ENCODE results near the gene RNASET2. TPM values are rescaled to one million over a fixed set of nuclear protein-coding genes. Genes with fewer than 3 reads are reported as not detected.

RNASET2 gene
- total and polyA plus RNA-seq, 8 donors = 38.1 to 68.5 (median 47.0) TPM

GRCh38 chr6:166938150-166938549 is 18.2 kb downstream of the RNASET2 start:
- H3K4me3 ChIP-seq = no peak overlapping the region
- H3K27me3 ChIP-seq = no peaks in the 10 kb centered on the region
- no peak for ATAC-seq
- DNase-seq = no peak
- TF ChIP-seq CTCF (IDR thresholded peaks at IDR 0.05) = no peak
- H3K9me3 ChIP-seq = no peaks in the 10 kb centered on the region
- H3K36me3 ChIP-seq = peaks cover 0 to 75% of the 10 kb centered on the region in 2 donors
- H3K4me1 ChIP-seq = peaks cover 0 to 14% of the 10 kb centered on the region in 2 donors
- intact Hi-C loops (cut with DNase I) = no loop called here
- H3K27ac ChIP-seq = no peak overlapping the region

- H3K9me3 ChIP-seq = no peaks in the 10 kb centered on the region
- no peak overlapping the region for H3K4me3 ChIP-seq
- H3K27me3 ChIP-seq = no peaks in the 10 kb centered on the region
- TF ChIP-seq CTCF (IDR thresholded peaks at IDR 0.05) = no peak
- ATAC-seq (no peak), DNase-seq (no peak)
- no peak overlapping the region for H3K27ac ChIP-seq
- H3K4me1 ChIP-seq = peaks cover 0 to 10% of the 10 kb centered on the region in 2 donors
- peaks cover 0 to 77% of the 10 kb centered on the region in 2 donors for H3K36me3 ChIP-seq
- intact Hi-C loops (cut with DNase I) = no loop called here
Measured at GRCh38 chr6:166937746-166938145, 18.6 kb downstream of the RNASET2 start.

GRCh38 chr6:166936079-166936787 is 20.1 kb downstream of the RNASET2 start:
- no peak for TF ChIP-seq CTCF (IDR thresholded peaks at IDR 0.05)
- Histone ChIP-seq H3K27me3 (no peaks in the 10 kb centered on the region), H3K36me3 (peaks cover 0 to 88% of the 10 kb centered on the region in 2 donors), H3K9me3 (no peaks in the 10 kb centered on the region), H3K27ac (no peak overlapping the region), H3K4me1 (no peaks in the 10 kb centered on the region), H3K4me3 (no peak overlapping the region)
- ATAC-seq = peak; percentile 19
- DNase-seq = no peak
- intact Hi-C loops (cut with DNase I) = no loop called here

- H3K36me3 ChIP-seq = peaks cover 0 to 82% of the 10 kb centered on the region in 2 donors
Measured at GRCh38 chr6:166935353-166935752, 21.0 kb downstream of the RNASET2 start.

GRCh38 chr6:166934174-166934573 is 22.2 kb downstream of the RNASET2 start:
- Histone ChIP-seq H3K9me3 (no peaks in the 10 kb centered on the region), H3K27ac (no peak overlapping the region), H3K4me1 (no peaks in the 10 kb centered on the region), H3K27me3 (no peaks in the 10 kb centered on the region), H3K4me3 (no peak overlapping the region), H3K36me3 (peaks cover 0 to 86% of the 10 kb centered on the region in 2 donors)
- no peak for TF ChIP-seq CTCF (IDR thresholded peaks at IDR 0.05)
- intact Hi-C loops (cut with DNase I) = no loop called here
- peak; percentile 62 for ATAC-seq
- DNase-seq = no peak

More at GRCh38 chr6:166935353-166935752, 21.0 kb downstream of the RNASET2 start:
- ATAC-seq = no peak
- no peaks in the 10 kb centered on the region for H3K4me1 ChIP-seq
- no peaks in the 10 kb centered on the region for H3K27me3 ChIP-seq
- no peak for DNase-seq
- intact Hi-C loops (cut with DNase I) = no loop called here
- H3K4me3 ChIP-seq = no peak overlapping the region
- no peak for TF ChIP-seq CTCF (IDR thresholded peaks at IDR 0.05)
- no peak overlapping the region for H3K27ac ChIP-seq
- H3K9me3 ChIP-seq = no peaks in the 10 kb centered on the region
